Type B pancreatic cell (in vitro differentiated cells): ENCODE data around the gene MYO9A. TPM values are rescaled to one million over a fixed set of nuclear protein-coding genes. Genes with fewer than 3 reads are reported as not detected.

Experiments used
- DNase-seq: peaks from one replicate; pipeline ENCODE4 v3.0.0; 2021; ENCODE audit warnings: mixed read lengths; ENCODE audit not compliant: unreplicated experiment; ENCODE audit errors: extremely low spot score
- H3K27ac Mint-ChIP-seq: 2 replicates; pipeline ENCODE4 v1.8.0; 2021; ENCODE audit warnings: mild to moderate bottlenecking, mixed read lengths
- H3K27me3 Mint-ChIP-seq: 2 replicates; pipeline ENCODE4 v1.8.0; 2021; ENCODE audit warnings: mixed read lengths
- H3K36me3 Mint-ChIP-seq: 2 replicates; pipeline ENCODE4 v1.8.0; 2021; ENCODE audit warnings: mixed read lengths
- H3K4me1 Mint-ChIP-seq: one replicate; pipeline ENCODE4 v1.8.0; 2021; ENCODE audit warnings: mixed read lengths; ENCODE audit not compliant: unreplicated experiment
- H3K4me3 Mint-ChIP-seq: 2 replicates; pipeline ENCODE4 v1.8.0; 2021; ENCODE audit warnings: mild to moderate bottlenecking, mixed read lengths
- H3K9me3 Mint-ChIP-seq: 2 replicates; pipeline ENCODE4 v1.8.0; 2021; ENCODE audit warnings: mixed read lengths
- CTCF ChIP-seq: fragments of 200-600 bp; sonication (generic); conservative IDR thresholded peaks from 2 replicates; pipeline ENCODE4 v1.5.0; 2021; ENCODE audit warnings: antibody characterized with exemption, mild to moderate bottlenecking
- total RNA-seq: library from RNA; stranded (reverse); gene quantifications from 2 replicates; pipeline ENCODE4 v1.2.1, GENCODE V29; 2021; ENCODE audit warnings: low replicate concordance

The MYO9A gene
- total RNA-seq, 1 donor from 2014 or later = 43.4 TPM

- Mint-ChIP-seq H3K36me3 (peaks cover 9% of the 10 kb centered on the region), H3K27ac (no peak overlapping the region), H3K4me3 (no peak overlapping the region), H3K27me3 (no peaks in the 10 kb centered on the region), H3K4me1 (no peaks in the 10 kb centered on the region), H3K9me3 (no peaks in the 10 kb centered on the region)
- DNase-seq = no peak
- TF ChIP-seq CTCF = no peak
Measured at GRCh38 chr15:71945012-71945411, 172.9 kb downstream of the MYO9A start.

GRCh38 chr15:71943806-71944205, 174.1 kb downstream of the MYO9A start:
- DNase-seq = no peak
- Mint-ChIP-seq H3K4me3 (no peak overlapping the region), H3K27me3 (no peaks in the 10 kb centered on the region), H3K4me1 (no peaks in the 10 kb centered on the region), H3K36me3 (peaks cover 6% of the 10 kb centered on the region), H3K9me3 (no peaks in the 10 kb centered on the region), H3K27ac (no peak overlapping the region)
- TF ChIP-seq CTCF = no peak

DNA sequence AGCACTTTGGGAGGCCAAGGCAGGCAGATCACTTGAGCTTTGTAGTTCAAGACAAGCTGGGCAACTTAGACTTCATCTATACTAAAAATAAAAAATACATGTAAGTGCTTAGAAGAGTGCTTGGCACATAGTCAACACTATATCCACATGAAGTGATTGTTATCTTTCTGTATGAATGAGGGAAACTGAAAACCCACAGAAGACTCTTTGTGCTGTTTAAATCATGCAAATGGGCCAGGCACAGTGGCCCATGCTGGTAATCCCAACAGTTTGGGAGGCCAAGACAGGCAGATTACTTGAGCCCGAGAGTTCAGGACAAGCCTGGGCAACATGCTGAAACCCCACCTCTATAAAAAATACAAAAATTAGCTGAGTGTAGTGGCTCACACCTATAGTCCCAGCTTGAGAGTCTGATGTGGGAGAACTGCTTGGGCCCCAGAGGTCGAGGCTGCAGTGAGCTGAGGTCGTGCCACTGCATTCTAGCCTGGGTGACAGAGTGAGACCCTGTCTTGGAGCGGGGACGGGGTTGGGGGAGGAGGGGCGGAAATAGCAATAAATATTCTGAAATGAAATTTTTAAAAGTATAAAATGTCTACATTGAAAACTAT, 177.9 kb downstream of the MYO9A start:
- Mint-ChIP-seq H3K27me3 (no peaks in the 10 kb centered on the region), H3K4me1 (no peaks in the 10 kb centered on the region), H3K36me3 (peaks cover 13% of the 10 kb centered on the region)

DNA sequence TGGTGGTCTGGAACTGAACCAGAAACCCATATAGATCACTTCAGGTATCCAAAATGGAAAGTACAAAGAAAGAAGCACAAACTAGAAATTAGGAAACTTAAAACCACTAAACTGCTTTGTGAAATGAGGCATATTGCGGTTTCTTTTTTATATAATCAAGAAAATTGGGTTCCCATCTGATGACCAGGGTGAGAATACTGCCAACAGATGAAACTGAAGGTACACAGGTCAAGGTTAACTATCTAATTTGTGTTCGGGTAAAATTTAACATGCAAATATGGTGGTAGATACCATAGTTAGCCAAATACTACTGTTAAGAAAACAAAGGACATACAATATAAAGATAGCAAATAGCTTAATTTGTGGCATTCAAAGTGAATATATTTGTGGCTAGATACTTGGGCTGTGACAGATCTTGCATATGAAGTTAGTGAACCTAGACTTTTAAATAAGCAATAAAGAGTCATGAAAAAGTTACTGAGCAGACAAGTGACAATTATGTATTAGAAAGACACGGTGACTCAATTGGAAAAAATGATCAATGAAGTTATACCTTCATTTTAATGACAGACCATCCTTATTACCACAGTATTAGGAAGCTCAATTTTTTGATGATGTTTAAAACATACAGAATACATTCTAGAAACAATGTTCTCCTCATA, 180.2 kb downstream of the MYO9A start:
- no peak for TF ChIP-seq CTCF
- Mint-ChIP-seq H3K27ac (no peak overlapping the region), H3K4me1 (no peaks in the 10 kb centered on the region), H3K4me3 (no peak overlapping the region), H3K9me3 (no peaks in the 10 kb centered on the region), H3K27me3 (no peaks in the 10 kb centered on the region), H3K36me3 (peaks cover 16% of the 10 kb centered on the region)
- DNase-seq = no peak

More for the DNA sequence above, 177.9 kb downstream of the MYO9A start:
- no peak for TF ChIP-seq CTCF
- no peak for DNase-seq
- no peaks in the 10 kb centered on the region for H3K9me3 Mint-ChIP-seq
- peak overlapping the region; percentile 53 for H3K27ac Mint-ChIP-seq
- no peak overlapping the region for H3K4me3 Mint-ChIP-seq

- no peaks in the 10 kb centered on the region for H3K4me1 Mint-ChIP-seq
- TF ChIP-seq CTCF = no peak
- no peak overlapping the region for H3K27ac Mint-ChIP-seq
- H3K27me3 Mint-ChIP-seq = no peaks in the 10 kb centered on the region
- peaks cover 34% of the 10 kb centered on the region for H3K36me3 Mint-ChIP-seq
- H3K9me3 Mint-ChIP-seq = peaks cover 6% of the 10 kb centered on the region
- DNase-seq = no peak
- no peak overlapping the region for H3K4me3 Mint-ChIP-seq
Measured at GRCh38 chr15:71934446-71934845, 183.5 kb downstream of the MYO9A start.
